Activated CD8-positive, alpha-beta T cell treated with anti-CD3 and anti-CD28 coated beads for 36 hours (primary cell): Measurements from ENCODE around the gene HSPG2. TPM values are rescaled to one million over a fixed set of nuclear protein-coding genes. Genes with fewer than 3 reads are reported as not detected.

Experiments used
- ATAC-seq: fragments of 200-7000 bp; cut with Tn5 transposase; one replicate; pipeline ENCODE4 v1.10.0; 2021; ENCODE audit warnings: mild to moderate bottlenecking, moderate library complexity
- CTCF ChIA-PET: fragments of 350-600 bp; sonication (Branson Sonifier 250); formaldehyde crosslinking; loops from one replicate; lab custom pipeline; 2021; ENCODE audit warnings: antibody characterized with exemption; lab: Charles Lee
- POLR2A ChIA-PET: fragments of 350-600 bp; sonication (Branson Sonifier 250); formaldehyde crosslinking; loops from one replicate; lab custom pipeline; 2021; ENCODE audit warnings: antibody characterized with exemption; lab: Charles Lee
- DNase-seq: peaks from one replicate; pipeline ENCODE4 v3.0.0-alpha.2; 2020
- H3K27ac Mint-ChIP-seq: one replicate; pipeline ENCODE4 v1.8.0; 2021; ENCODE audit warnings: mild to moderate bottlenecking, mixed read lengths
- H3K27me3 Mint-ChIP-seq: one replicate; pipeline ENCODE4 v1.8.0; 2021; ENCODE audit warnings: mixed read lengths
- H3K36me3 Mint-ChIP-seq: one replicate; pipeline ENCODE4 v1.8.0; 2021; ENCODE audit warnings: low read depth, mixed read lengths
- H3K4me1 Mint-ChIP-seq: one replicate; pipeline ENCODE4 v1.8.0; 2021; ENCODE audit warnings: low read depth, mixed read lengths
- H3K4me3 Mint-ChIP-seq: one replicate; pipeline ENCODE4 v1.8.0; 2021; ENCODE audit warnings: mild to moderate bottlenecking, moderate library complexity, mixed read lengths
- H3K9me3 Mint-ChIP-seq: one replicate; pipeline ENCODE4 v1.8.0; 2021; ENCODE audit warnings: mixed read lengths
- intact Hi-C: fragments of 100-400 bp; cut with micrococcal nuclease; formaldehyde crosslinking; loops from one replicate; pipeline ENCODE4 v1.10.0; 2022
- total RNA-seq, 2 experiments: library from RNA; stranded (reverse); gene quantifications; one replicate each; pipeline ENCODE4 v1.2.3, GENCODE V29; 2021
- TF ChIP-seq, protein P1 (sequence below): fragments of 200-600 bp; IDR thresholded peaks from one replicate; pipeline ENCODE4 v1.8.0; 2022; ENCODE audit warnings: antibody characterized with exemption, mild to moderate bottlenecking

The HSPG2 gene
- total RNA-seq, 2 experiments from 2014 or later: 52.1 to 59.0 TPM

DNA sequence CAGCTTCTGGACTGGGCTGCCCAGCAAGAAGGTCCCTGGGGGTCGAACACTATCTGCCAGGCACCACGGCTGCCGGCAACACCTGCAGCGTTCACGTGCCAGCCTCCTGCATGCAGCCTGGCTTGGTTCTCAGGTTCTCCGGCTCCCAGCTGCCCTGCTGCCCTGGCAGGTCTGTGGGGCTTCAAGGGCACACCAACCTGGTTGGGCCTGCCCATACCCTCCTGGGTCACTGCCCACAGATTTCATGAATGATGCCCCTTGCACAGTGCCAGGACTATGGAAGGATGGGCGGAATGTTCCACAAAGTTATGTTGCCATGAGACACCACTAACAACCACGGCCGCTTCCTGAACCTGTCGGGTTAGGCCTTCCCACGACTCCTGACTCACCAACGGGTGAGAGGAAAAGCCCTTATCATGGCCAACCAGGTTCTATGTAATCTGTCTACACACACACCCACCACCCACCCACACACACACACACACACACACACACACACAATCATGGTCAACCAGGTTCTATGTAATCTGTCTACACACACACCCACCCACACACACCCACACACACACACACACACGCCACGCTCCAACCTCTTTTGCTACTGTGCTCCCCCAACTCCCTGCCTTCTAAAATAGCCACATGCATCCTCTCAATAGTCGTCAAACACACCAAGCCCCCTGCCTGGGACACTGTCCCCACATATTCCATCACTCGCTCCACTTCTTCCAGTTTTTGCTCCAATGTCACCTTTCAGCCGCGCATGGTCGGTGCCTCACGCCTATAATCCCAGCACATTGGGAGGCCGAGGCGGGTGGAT, 32.2 kb downstream of the HSPG2 start:
- peak; percentile 72 for DNase-seq
- ChIA-PET POLR2A (interaction anchor here (1.0 kb wide), 1 partner anchor 52 kb away, joined by 3 read pairs; no protein-coding TSS in a partner anchor), CTCF (no interaction called here)
- Mint-ChIP-seq H3K36me3 (no peaks in the 10 kb centered on the region), H3K27me3 (no peaks in the 10 kb centered on the region), H3K9me3 (no peaks in the 10 kb centered on the region), H3K4me1 (peaks cover 25% of the 10 kb centered on the region), H3K4me3 (no peak overlapping the region), H3K27ac (peak overlapping the region; percentile 55)
- intact Hi-C loops: no loop called here
- TF ChIP-seq, protein P1, sequence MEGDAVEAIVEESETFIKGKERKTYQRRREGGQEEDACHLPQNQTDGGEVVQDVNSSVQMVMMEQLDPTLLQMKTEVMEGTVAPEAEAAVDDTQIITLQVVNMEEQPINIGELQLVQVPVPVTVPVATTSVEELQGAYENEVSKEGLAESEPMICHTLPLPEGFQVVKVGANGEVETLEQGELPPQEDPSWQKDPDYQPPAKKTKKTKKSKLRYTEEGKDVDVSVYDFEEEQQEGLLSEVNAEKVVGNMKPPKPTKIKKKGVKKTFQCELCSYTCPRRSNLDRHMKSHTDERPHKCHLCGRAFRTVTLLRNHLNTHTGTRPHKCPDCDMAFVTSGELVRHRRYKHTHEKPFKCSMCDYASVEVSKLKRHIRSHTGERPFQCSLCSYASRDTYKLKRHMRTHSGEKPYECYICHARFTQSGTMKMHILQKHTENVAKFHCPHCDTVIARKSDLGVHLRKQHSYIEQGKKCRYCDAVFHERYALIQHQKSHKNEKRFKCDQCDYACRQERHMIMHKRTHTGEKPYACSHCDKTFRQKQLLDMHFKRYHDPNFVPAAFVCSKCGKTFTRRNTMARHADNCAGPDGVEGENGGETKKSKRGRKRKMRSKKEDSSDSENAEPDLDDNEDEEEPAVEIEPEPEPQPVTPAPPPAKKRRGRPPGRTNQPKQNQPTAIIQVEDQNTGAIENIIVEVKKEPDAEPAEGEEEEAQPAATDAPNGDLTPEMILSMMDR: no peak
- ATAC-seq: peak; percentile 32

- ChIA-PET CTCF (no interaction called here), POLR2A (interaction anchor here (1.0 kb wide), 1 partner anchor 53 kb away, joined by 3 read pairs; no protein-coding TSS in a partner anchor)
- ATAC-seq: peak; percentile 6
- no peak overlapping the region for H3K27ac Mint-ChIP-seq
- H3K36me3 Mint-ChIP-seq: no peaks in the 10 kb centered on the region
- no peaks in the 10 kb centered on the region for H3K9me3 Mint-ChIP-seq
- DNase-seq: no peak
- intact Hi-C loops: no loop called here
- TF ChIP-seq, protein P1: no peak
- H3K4me1 Mint-ChIP-seq: peaks cover 20% of the 10 kb centered on the region
- H3K4me3 Mint-ChIP-seq: no peak overlapping the region
- no peaks in the 10 kb centered on the region for H3K27me3 Mint-ChIP-seq
These were observed 32.7 kb downstream of the HSPG2 start for GRCh38 chr1:21904454-21904703.

GRCh38 chr1:21903638-21904453, 33.3 kb downstream of the HSPG2 start:
- Mint-ChIP-seq H3K36me3 (no peaks in the 10 kb centered on the region), H3K4me3 (no peak overlapping the region), H3K9me3 (no peaks in the 10 kb centered on the region), H3K4me1 (peaks cover 15% of the 10 kb centered on the region), H3K27ac (peak overlapping the region; percentile 52), H3K27me3 (no peaks in the 10 kb centered on the region)
- DNase-seq (no peak), ATAC-seq (no peak)
- CTCF ChIA-PET: no interaction called here
- TF ChIP-seq, protein P1: no peak
- POLR2A ChIA-PET: interaction anchor here (1.0 kb wide), 1 partner anchor 53 kb away, joined by 3 read pairs; no protein-coding TSS in a partner anchor
- intact Hi-C loops: no loop called here

GRCh38 chr1:21902026-21903012, 34.8 kb downstream of the HSPG2 start:
- H3K4me3 Mint-ChIP-seq: no peak overlapping the region
- DNase-seq (no peak), ATAC-seq (no peak)
- no peak overlapping the region for H3K27ac Mint-ChIP-seq
- ChIA-PET POLR2A (no interaction called here), CTCF (no interaction called here)
- H3K36me3 Mint-ChIP-seq: no peaks in the 10 kb centered on the region
- no peaks in the 10 kb centered on the region for H3K27me3 Mint-ChIP-seq
- TF ChIP-seq, protein P1: no peak
- intact Hi-C loops: no loop called here
- peaks cover 14% of the 10 kb centered on the region for H3K4me1 Mint-ChIP-seq
- no peaks in the 10 kb centered on the region for H3K9me3 Mint-ChIP-seq
